OCI-M2 (cell line): ENCODE results near the gene MEGF6.

Experiments used
- DNase-seq: peaks from one replicate; lab custom pipeline; 2025; ENCODE audit not compliant: unreplicated experiment; lab: John Stamatoyannopoulos, UW

The MEGF6 gene

GRCh38 chr1:3522564-3523265, 88.6 kb downstream of the MEGF6 start:
- no peak for DNase-seq

GRCh38 chr1:3522112-3522511, 89.2 kb downstream of the MEGF6 start:
- no peak for DNase-seq

GRCh38 chr1:3521426-3521825, 89.9 kb downstream of the MEGF6 start:
- DNase-seq: no peak

GRCh38 chr1:3520419-3521378, 90.6 kb downstream of the MEGF6 start:
- DNase-seq: no peak

- no peak for DNase-seq
Measured at GRCh38 chr1:3519301-3519885, 91.9 kb downstream of the MEGF6 start.

- DNase-seq: no peak
Measured at GRCh38 chr1:3518756-3519155, 92.6 kb downstream of the MEGF6 start.

GRCh38 chr1:3518256-3518655, 93.1 kb downstream of the MEGF6 start:
- DNase-seq: no peak

GRCh38 chr1:3516911-3517675, 94.2 kb downstream of the MEGF6 start:
- no peak for DNase-seq

GRCh38 chr1:3516481-3516869, 94.8 kb downstream of the MEGF6 start:
- DNase-seq: no peak

- no peak for DNase-seq
Measured at GRCh38 chr1:3515774-3516480, 95.4 kb downstream of the MEGF6 start.

GRCh38 chr1:3515272-3515671, 96.0 kb downstream of the MEGF6 start:
- no peak for DNase-seq

GRCh38 chr1:3514404-3514803, 96.9 kb downstream of the MEGF6 start:
- DNase-seq: no peak

- DNase-seq: no peak
Measured at GRCh38 chr1:3511856-3512255, 99.5 kb downstream of the MEGF6 start.

GRCh38 chr1:3511306-3511705, 100.0 kb downstream of the MEGF6 start:
- DNase-seq: no peak

GRCh38 chr1:3510956-3511250, 100.4 kb downstream of the MEGF6 start:
- DNase-seq: no peak

GRCh38 chr1:3510136-3510955, 101.0 kb downstream of the MEGF6 start:
- DNase-seq: no peak

- DNase-seq: no peak
Measured at GRCh38 chr1:3509721-3510120, 101.6 kb downstream of the MEGF6 start.

GRCh38 chr1:3508757-3509415, 102.4 kb downstream of the MEGF6 start:
- no peak for DNase-seq

- no peak for DNase-seq
Measured at GRCh38 chr1:3507636-3508275, 103.6 kb downstream of the MEGF6 start.
